IMR-90 (cell line): ENCODE measurements around the gene WEE2. TPM values are rescaled to one million over a fixed set of nuclear protein-coding genes. Genes with fewer than 3 reads are reported as not detected.

Experiments
- ATAC-seq: fragments of 200-7000 bp; cut with Tn5 transposase; 2 replicates; pipeline ENCODE4 v1.9.1; 2020; ENCODE audit warnings: low read depth, mild to moderate bottlenecking, moderate library complexity
- BruUV-seq: library from RNA; stranded (reverse); fragments of 400-500 nt; replicated peaks from 2 replicates; lab custom pipeline; 2021; lab: Mats Ljungman, UMichigan
- CTCF ChIA-PET: fragments of 300-600 bp; formaldehyde crosslinking; extraction: SDS; loops from one replicate; lab custom pipeline; 2021; ENCODE audit warnings: antibody characterized with exemption; lab: Yijun Ruan, JAX
- POLR2A ChIA-PET: fragments of 300-600 bp; sonication (Branson Sonifier 250); formaldehyde crosslinking; loops from one replicate; lab custom pipeline; 2022; ENCODE audit warnings: antibody characterized with exemption; ENCODE audit not compliant: unreplicated experiment; lab: Charles Lee
- DNase-seq: peaks from one replicate; pipeline ENCODE4 v3.0.0; 2013
- H2AFZ ChIP-seq: replicated peaks from 2 replicates; pipeline ENCODE3; 2013; ENCODE audit warnings: low read length, mild to moderate bottlenecking; ENCODE audit not compliant: poor library complexity
- H2AK5ac ChIP-seq: 2 replicates; pipeline ENCODE4 v1.6.1; 2013; ENCODE audit warnings: low read depth, low read length, inconsistent platforms
- H2AK9ac ChIP-seq: replicated peaks from 2 replicates; pipeline ENCODE3; 2013; ENCODE audit warnings: mild to moderate bottlenecking, low read depth, low read length, moderate library complexity; ENCODE audit not compliant: poor library complexity
- H2BK120ac ChIP-seq: 2 replicates; pipeline ENCODE4 v1.6.1; 2013; ENCODE audit warnings: low read depth, low read length, inconsistent platforms
- H2BK15ac ChIP-seq: 3 replicates; pipeline ENCODE4 v1.6.1; 2013; ENCODE audit warnings: low read depth, low read length, inconsistent platforms
- H2BK20ac ChIP-seq: 2 replicates; pipeline ENCODE4 v1.6.1; 2013; ENCODE audit warnings: low read depth, mild to moderate bottlenecking, inconsistent platforms, low read length, moderate library complexity
- H2BK5ac ChIP-seq: 2 replicates; pipeline ENCODE4 v1.6.1; 2013; ENCODE audit warnings: mild to moderate bottlenecking, low read depth, low read length, inconsistent platforms; ENCODE audit not compliant: poor library complexity, severe bottlenecking
- H3K14ac ChIP-seq: replicated peaks from 2 replicates; pipeline ENCODE4 v1.6.1; 2013; ENCODE audit warnings: low read depth, low read length, inconsistent platforms
- H3K18ac ChIP-seq: 2 replicates; pipeline ENCODE4 v1.6.1; 2013; ENCODE audit warnings: low read depth, low read length, control low read depth
- H3K23ac ChIP-seq: 2 replicates; pipeline ENCODE4 v1.6.1; 2013; ENCODE audit warnings: low read depth, low read length, inconsistent platforms
- H3K27ac ChIP-seq: 2 replicates; pipeline ENCODE4 v1.5.1; 2013; ENCODE audit warnings: mild to moderate bottlenecking, control low read depth, low read length; ENCODE audit not compliant: insufficient read depth
- H3K27me3 ChIP-seq: 2 replicates; pipeline ENCODE4 v1.6.1; 2013; ENCODE audit warnings: low read length; ENCODE audit not compliant: control insufficient read depth, insufficient read depth
- H3K36me3 ChIP-seq: 2 replicates; pipeline ENCODE4 v1.6.1; 2013; ENCODE audit warnings: low read length, mixed read lengths; ENCODE audit not compliant: control insufficient read depth, insufficient read depth
- H3K4ac ChIP-seq: 2 replicates; pipeline ENCODE4 v1.6.1; 2013; ENCODE audit warnings: low read depth, low read length, inconsistent platforms
- H3K4me1 ChIP-seq: 2 replicates; pipeline ENCODE4 v1.6.1; 2013; ENCODE audit warnings: low read length, mixed read lengths; ENCODE audit not compliant: control insufficient read depth, insufficient read depth
- H3K4me2 ChIP-seq: 2 replicates; pipeline ENCODE4 v1.6.1; 2013; ENCODE audit warnings: low read depth, mild to moderate bottlenecking, control low read depth, low read length, moderate library complexity
- H3K4me3 ChIP-seq: 2 replicates; pipeline ENCODE4 v1.5.1; 2013; ENCODE audit warnings: low read depth, mild to moderate bottlenecking, control low read depth, low read length, moderate library complexity; ENCODE audit not compliant: insufficient read depth
- H3K56ac ChIP-seq: 2 replicates; pipeline ENCODE4 v1.6.1; 2013; ENCODE audit warnings: low read length, inconsistent platforms; ENCODE audit not compliant: insufficient read depth; ENCODE audit errors: extremely low read depth
- H3K79me1 ChIP-seq, 2 experiments: 2 replicates each; pipeline ENCODE4 v1.6.1; 2013; ENCODE audit warnings: low read length in 2 of 2, inconsistent platforms in 1 of 2, low read depth in 1 of 2
- H3K9ac ChIP-seq: 2 replicates; pipeline ENCODE4 v1.6.1; 2013; ENCODE audit warnings: low read depth, low read length, control low read depth
- H3K9me1 ChIP-seq: 2 replicates; pipeline ENCODE4 v1.6.1; 2013; ENCODE audit warnings: low read length, inconsistent platforms; ENCODE audit not compliant: insufficient read depth
- H3K9me3 ChIP-seq: 2 replicates; pipeline ENCODE4 v1.6.1; 2013; ENCODE audit warnings: low read length; ENCODE audit not compliant: control insufficient read depth, insufficient read depth
- H4K20me1 ChIP-seq: 2 replicates; pipeline ENCODE4 v1.6.1; 2013; ENCODE audit warnings: low read length, inconsistent platforms; ENCODE audit not compliant: insufficient read depth
- H4K5ac ChIP-seq: 2 replicates; pipeline ENCODE4 v1.6.1; 2013; ENCODE audit warnings: mild to moderate bottlenecking, low read depth, low read length, control low read depth
- H4K8ac ChIP-seq, 2 experiments: 2 replicates each; pipeline ENCODE4 v1.6.1; 2013; ENCODE audit warnings: low read depth in 2 of 2, low read length in 2 of 2, control low read depth in 1 of 2, inconsistent platforms in 1 of 2
- H4K91ac ChIP-seq: 2 replicates; pipeline ENCODE4 v1.6.1; 2013; ENCODE audit warnings: low read depth, low read length, inconsistent platforms; ENCODE audit not compliant: insufficient read depth
- BHLHE40 ChIP-seq: fragments of 150-350 bp; IDR thresholded peaks from 2 replicates; pipeline ENCODE4 v1.6.1; 2016; ENCODE audit warnings: mild to moderate bottlenecking, low read depth, low read length
- FOS ChIP-seq: fragments of 150-350 bp; IDR thresholded peaks from 2 replicates; pipeline ENCODE4 v1.6.1; 2016; ENCODE audit warnings: low read depth, low read length
- MAFK ChIP-seq: IDR thresholded peaks from 2 replicates; pipeline ENCODE4 v1.6.1; 2012; ENCODE audit warnings: low read depth, low read length, improper control_type of control experiment
- MAZ ChIP-seq: IDR thresholded peaks from 2 replicates; pipeline ENCODE4 v1.6.1; 2012; ENCODE audit warnings: low read depth, mild to moderate bottlenecking, low read length, improper control_type of control experiment, moderate library complexity, borderline replicate concordance
- RAD21 ChIP-seq: IDR thresholded peaks from 2 replicates; pipeline ENCODE4 v1.6.1; 2012; ENCODE audit warnings: low read length, improper control_type of control experiment
- RFX5 ChIP-seq: IDR thresholded peaks from 2 replicates; pipeline ENCODE4 v1.8.0; 2012; ENCODE audit warnings: low read depth, mild to moderate bottlenecking, low read length, moderate library complexity
- SMC3 ChIP-seq: fragments of 150-350 bp; IDR thresholded peaks from 2 replicates; pipeline ENCODE4 v1.6.1; 2016; ENCODE audit warnings: low read depth, mild to moderate bottlenecking, antibody characterized with exemption, low read length, moderate library complexity
- WGBS, 2 experiments: methylation state at CpG; one replicate each; pipeline versions ENCODE4 v1.1.5 to v1.1.7; 2013; ENCODE audit warnings: missing lambda C conversion rate in 2 of 2; ENCODE audit not compliant: insufficient read length in 1 of 2; ENCODE audit errors: extremely low coverage in 2 of 2; 5-methylcytosine and 5-hydroxymethylcytosine counted together
- dilution Hi-C: fragments of 300-500 bp; cut with HindIII; formaldehyde crosslinking; loops from one replicate; pipeline ENCODE4 v1.14.3; 2018; ENCODE audit warnings: low sequenced_read_pairs; ENCODE audit not compliant: unreplicated experiment
- in situ Hi-C: fragments of 300-500 bp; cut with MboI; formaldehyde crosslinking; loops from 3 replicates; pipeline ENCODE4 v1.14.3; 2019; ENCODE audit warnings: low sequenced_read_pairs, inconsistent platforms, mixed read lengths
- intact Hi-C: fragments of 100-400 bp; cut with micrococcal nuclease; formaldehyde crosslinking; loops from 2 replicates; pipeline ENCODE4 v1.10.0; 2022
- polyA plus RNA-seq, 3 experiments: library from polyadenylated mRNA; depleted of rRNA; stranded (reverse); fragments of >200 nt; gene quantifications; 2 replicates each; pipeline ENCODE4 v1.2.3, GENCODE V29; 2012; ENCODE audit warnings: low replicate concordance in 1 of 3
- total RNA-seq: library from RNA; depleted of rRNA; stranded (reverse); fragments of >200 nt; gene quantifications from 2 replicates; pipeline ENCODE4 v1.2.3, GENCODE V29; 2012

The WEE2 gene
- total and polyA plus RNA-seq, 2 of the 4 experiments (the other 2 are of a cell fraction), result not detected

GRCh38 chr7:141731476-141732149, 23.5 kb downstream of the WEE2 start:
- dilution Hi-C loops (no loop called here), intact Hi-C loops (loop anchor here (10.0 kb wide), 1 partner anchor 197 kb away; no protein-coding TSS in a partner anchor), in situ Hi-C loops (no loop called here)
- Histone ChIP-seq H4K5ac (no peak overlapping the region), H4K20me1 (no peaks in the 10 kb centered on the region), H4K91ac (no peak overlapping the region), H2BK20ac (no peak overlapping the region), H3K23ac (no peak overlapping the region), H3K4me1 (no peaks in the 10 kb centered on the region), H3K27me3 (no peaks in the 10 kb centered on the region), H3K9ac (no peak overlapping the region), H3K4ac (no peak overlapping the region), H3K79me1 (no peaks in the 10 kb centered on the region), H2AK9ac (no peak overlapping the region), H3K36me3 (no peaks in the 10 kb centered on the region), H3K14ac (no peak overlapping the region), H3K4me2 (peak overlapping the region; percentile 45; the same call in 1 of the 2 replicates), H2AFZ (no peak overlapping the region), H3K9me3 (no peaks in the 10 kb centered on the region), H2BK15ac (no peak overlapping the region), H2AK5ac (no peak overlapping the region), H3K4me3 (no peak overlapping the region), H3K9me1 (no peaks in the 10 kb centered on the region), H2BK120ac (no peak overlapping the region), H3K18ac (no peak overlapping the region), H3K56ac (no peak overlapping the region), H4K8ac (no peak overlapping the region), H2BK5ac (no peak overlapping the region), H3K27ac (no peak overlapping the region)
- POLR2A ChIA-PET, result no interaction called here
- BruUV-seq, result no TSS peak
- CTCF ChIA-PET, result no interaction called here
- no peak for TF ChIP-seq RAD21
- no peak for TF ChIP-seq FOS
- no peak for TF ChIP-seq MAFK
- TF ChIP-seq RFX5, result no peak
- TF ChIP-seq BHLHE40, result no peak
- no peak for TF ChIP-seq MAZ
- no peak for TF ChIP-seq SMC3
- ATAC-seq (no peak), DNase-seq (no peak)
- 20% methylated on average over 1 of the region's 24 CpGs; no CpG with 5 or more reads in 1 of the 2 experiments for WGBS, 2 experiments
